Activated CD4-positive, alpha-beta T cell treated with anti-CD3 and anti-CD28 coated beads for 1 hour (primary cell): ENCODE measurements around the gene OCA2.
"Not testable (repeated sequence)": the region's sequence is repeated elsewhere in the genome, so short reads cannot be mapped to it uniquely, and the experiment has no call there.

ENCODE experiments used
- DNase-seq: peaks from one replicate; pipeline ENCODE4 v3.0.0-alpha.2; 2020

Gene OCA2

GRCh38 chr15:28098766-28099554 lies at the start of gene OCA2:
OCA2 (minus strand) TSS chr15:28099315; CDS start chr15:28081874, 17,441 bp downstream.
- peak; percentile 60 for DNase-seq

- DNase-seq = no peak
Measured at GRCh38 chr15:28147801-28148200, 48.7 kb upstream of the OCA2 start.

GRCh38 chr15:28145419-28145818 lies 46.3 kb upstream of the OCA2 start:
- not testable (repeated sequence) for DNase-seq

GRCh38 chr15:28140062-28140461 lies 40.9 kb upstream of the OCA2 start:
- no peak for DNase-seq

- DNase-seq = not testable (repeated sequence)
Measured at GRCh38 chr15:28137408-28138039, 38.4 kb upstream of the OCA2 start.

- DNase-seq = not testable (repeated sequence)
Measured at GRCh38 chr15:28136236-28136904, 37.3 kb upstream of the OCA2 start.

- DNase-seq = no peak
Measured at GRCh38 chr15:28133281-28133680, 34.2 kb upstream of the OCA2 start.

GRCh38 chr15:28132524-28133275 lies 33.6 kb upstream of the OCA2 start:
- no peak for DNase-seq

- no peak for DNase-seq
Measured at GRCh38 chr15:28131946-28132345, 32.8 kb upstream of the OCA2 start.

- no peak for DNase-seq
Measured at GRCh38 chr15:28131400-28131799, 32.3 kb upstream of the OCA2 start.

GRCh38 chr15:28130651-28131050 lies 31.5 kb upstream of the OCA2 start:
- no peak for DNase-seq

GRCh38 chr15:28129231-28129848 lies 30.2 kb upstream of the OCA2 start:
- DNase-seq = no peak

GRCh38 chr15:28128031-28128430 lies 28.9 kb upstream of the OCA2 start:
- DNase-seq = no peak

GRCh38 chr15:28127036-28127435 lies 27.9 kb upstream of the OCA2 start:
- DNase-seq = no peak

- DNase-seq = no peak
Measured at GRCh38 chr15:28125673-28126651, 26.8 kb upstream of the OCA2 start.

GRCh38 chr15:28124841-28125240 lies 25.7 kb upstream of the OCA2 start:
- DNase-seq = no peak

GRCh38 chr15:28123408-28124023 lies 24.4 kb upstream of the OCA2 start:
- DNase-seq = peak; percentile 26

- no peak for DNase-seq
Measured at GRCh38 chr15:28122038-28122949, 23.2 kb upstream of the OCA2 start.

GRCh38 chr15:28121577-28121976 lies 22.5 kb upstream of the OCA2 start:
- DNase-seq = not testable (repeated sequence)

- no peak for DNase-seq
Measured at GRCh38 chr15:28120359-28120640, 21.2 kb upstream of the OCA2 start.
